K562 (cell line): ENCODE measurements around the gene ITPR2. TPM values are rescaled to one million over a fixed set of nuclear protein-coding genes. Genes with fewer than 3 reads are reported as not detected.

Source experiments
- ATF1 ChIP-seq, 2 experiments: fragments of 450-650 bp in 1 of 2; IDR thresholded peaks; 2 replicates each; pipeline ENCODE4 v1.6.1; 2016; ENCODE audit warnings: missing compliant biosample characterization in 1 of 2, missing genetic modification characterization in 1 of 2
- HDGF ChIP-seq: fragments of 450-650 bp; IDR thresholded peaks from 2 replicates; pipeline ENCODE4 v1.6.1; 2016
- KDM1A ChIP-seq, 2 experiments: fragments of 450-650 bp; IDR thresholded peaks; 2 replicates each; pipeline ENCODE4 v1.6.1; 2016; ENCODE audit warnings: mild to moderate bottlenecking in 2 of 2
- POLR2B ChIP-seq: fragments of 450-650 bp; IDR thresholded peaks from 2 replicates; pipeline ENCODE4 v1.6.1; 2018; ENCODE audit warnings: low read depth; ENCODE audit not compliant: partially characterized antibody
- SMAD4 ChIP-seq: fragments of 250-450 bp; sonication (Bioruptor Pico); conservative IDR thresholded peaks from 2 replicates; pipeline ENCODE4 v1.8.0; 2021; ENCODE audit warnings: inconsistent platforms, mild to moderate bottlenecking, moderate library complexity
- STAT5A ChIP-seq: IDR thresholded peaks from 2 replicates; pipeline ENCODE4 v1.6.1; 2012; ENCODE audit warnings: low read length, inconsistent platforms, borderline replicate concordance
- THAP7 ChIP-seq: fragments of 250-450 bp; sonication (Bioruptor Pico); IDR thresholded peaks from 2 replicates; pipeline ENCODE4 v1.5.0; 2021
- ZBTB26 ChIP-seq: fragments of 450-650 bp; formaldehyde crosslinking; IDR thresholded peaks from 2 replicates; pipeline ENCODE4 v1.4.0; 2022; ENCODE audit warnings: missing genetic modification characterization
- ZNF407 ChIP-seq: fragments of 450-650 bp; IDR thresholded peaks from 2 replicates; pipeline ENCODE4 v1.6.1; 2016; ENCODE audit warnings: low read depth
- ZNF445 ChIP-seq: fragments of 250-450 bp; sonication (Bioruptor Pico); IDR thresholded peaks from 2 replicates; pipeline ENCODE4 v1.4.0; 2020; ENCODE audit warnings: low read depth, mild to moderate bottlenecking, moderate library complexity
- ZNF699 ChIP-seq: fragments of 250-450 bp; sonication (Bioruptor Pico); IDR thresholded peaks from 2 replicates; pipeline ENCODE4 v1.8.0; 2021; ENCODE audit warnings: mild to moderate bottlenecking, moderate library complexity; ENCODE audit not compliant: insufficient replicate concordance
- ZNF77 ChIP-seq: fragments of 250-450 bp; sonication (Bioruptor Pico); IDR thresholded peaks from 2 replicates; pipeline ENCODE4 v1.5.0; 2020
- polyA plus RNA-seq, 8 experiments: library from polyadenylated mRNA; depleted of rRNA in 4 of 8; stranded (reverse) in 5 of 8; unstranded in 3 of 8; fragments of >200 nt; fragmentation: Nextera tagmentation in 2 of 8; fragmentation: Illumina TruSeq in 1 of 8; extraction: Ambion mirVana in 2 of 8; extraction: Trizol in 1 of 8; gene quantifications; 2 replicates each; pipeline versions ENCODE4 v1.2.1 to v1.2.3, GENCODE V29; 2011 to 2014; ENCODE audit warnings: inconsistent platforms in 1 of 8, missing spikeins in 1 of 8
- total RNA-seq, 7 experiments: library from RNA; depleted of rRNA in 6 of 7; stranded (reverse); fragments of >200 nt in 6 of 7; fragmentation: Illumina TruSeq in 2 of 7; extraction: Trizol in 2 of 7; gene quantifications; 2 replicates each; pipeline versions ENCODE4 v1.2.1 to v1.2.3, GENCODE V29; 2011 to 2021; ENCODE audit warnings: low replicate concordance in 1 of 7
- TF ChIP-seq, protein P1 (sequence below): fragments of 200-400 bp; formaldehyde crosslinking; IDR thresholded peaks from 2 replicates; pipeline ENCODE4 v1.6.1; 2017; ENCODE audit warnings: mild to moderate bottlenecking, low read depth, low read length, moderate library complexity

ITPR2 gene
- total and polyA plus RNA-seq, 9 of the 15 experiments (the other 6 are each of a cell fraction or from before 2014, with no cell fraction given) = 0.21 to 3.3 (median 0.95) TPM

GRCh38 chr12:26696613-26697092 is 136.3 kb downstream of the ITPR2 start (continued):
- TF ChIP-seq ZNF445 (CRISPR knock-in tag) = no peak
- TF ChIP-seq ATF1 (CRISPR knock-in tag; IDR thresholded peaks at IDR 0.05) = no peak
- peak; percentile 93 for TF ChIP-seq ATF1 (tag; IDR thresholded peaks at IDR 0.05)
- TF ChIP-seq STAT5A = no peak
- TF ChIP-seq SMAD4 (CRISPR knock-in tag) = peak; percentile 81
- no peak for TF ChIP-seq HDGF
- TF ChIP-seq ZNF699 (CRISPR knock-in tag) = no peak
- TF ChIP-seq KDM1A (IDR thresholded peaks at IDR 0.05) = no peak
- no peak for TF ChIP-seq ZBTB26 (CRISPR knock-in tag)
- TF ChIP-seq, protein P1, sequence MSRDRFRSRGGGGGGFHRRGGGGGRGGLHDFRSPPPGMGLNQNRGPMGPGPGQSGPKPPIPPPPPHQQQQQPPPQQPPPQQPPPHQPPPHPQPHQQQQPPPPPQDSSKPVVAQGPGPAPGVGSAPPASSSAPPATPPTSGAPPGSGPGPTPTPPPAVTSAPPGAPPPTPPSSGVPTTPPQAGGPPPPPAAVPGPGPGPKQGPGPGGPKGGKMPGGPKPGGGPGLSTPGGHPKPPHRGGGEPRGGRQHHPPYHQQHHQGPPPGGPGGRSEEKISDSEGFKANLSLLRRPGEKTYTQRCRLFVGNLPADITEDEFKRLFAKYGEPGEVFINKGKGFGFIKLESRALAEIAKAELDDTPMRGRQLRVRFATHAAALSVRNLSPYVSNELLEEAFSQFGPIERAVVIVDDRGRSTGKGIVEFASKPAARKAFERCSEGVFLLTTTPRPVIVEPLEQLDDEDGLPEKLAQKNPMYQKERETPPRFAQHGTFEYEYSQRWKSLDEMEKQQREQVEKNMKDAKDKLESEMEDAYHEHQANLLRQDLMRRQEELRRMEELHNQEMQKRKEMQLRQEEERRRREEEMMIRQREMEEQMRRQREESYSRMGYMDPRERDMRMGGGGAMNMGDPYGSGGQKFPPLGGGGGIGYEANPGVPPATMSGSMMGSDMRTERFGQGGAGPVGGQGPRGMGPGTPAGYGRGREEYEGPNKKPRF = no peak
- no peak for TF ChIP-seq ZNF407
- no peak for TF ChIP-seq ZNF77 (CRISPR knock-in tag)
- no peak for TF ChIP-seq POLR2B
- TF ChIP-seq THAP7 (CRISPR knock-in tag) = no peak
